ENCODE data around the gene C1orf52. TPM values are rescaled to one million over a fixed set of nuclear protein-coding genes. Genes with fewer than 3 reads are reported as not detected.

Gene C1orf52
- total and polyA plus RNA-seq, 9 of the 15 experiments (the other 6 are each of a cell fraction or from before 2014, with no cell fraction given) = 17.0 to 38.5 (median 33.0) TPM

- TF ChIP-seq HMGN3 (IDR thresholded peaks at IDR 0.05; ENCODE audit: borderline replicate concordance, extremely low read depth, insufficient read length, low read depth, low read length) = no peak
- TF ChIP-seq ZNF184 (CRISPR knock-in tag; IDR thresholded peaks at IDR 0.05) = no peak
- TF ChIP-seq BRD9 (IDR thresholded peaks at IDR 0.05; ENCODE audit: low read depth, partially characterized antibody) = peak; percentile 67
- no peak for TF ChIP-seq FOXK1 (CRISPR knock-in tag; IDR thresholded peaks at IDR 0.05; ENCODE audit: borderline replicate concordance)
- 0 out of 4 replicates have a peak, but pooled peaks of 1 of the 2 experiments have one; percentile 17 for TF ChIP-seq TEAD1 (CRISPR knock-in tag; IDR thresholded peaks at IDR 0.05)
- TF ChIP-seq RNF2 (IDR thresholded peaks at IDR 0.05) = no peak
- no peak for TF ChIP-seq CBX8 (IDR thresholded peaks at IDR 0.05; ENCODE audit: borderline replicate concordance, extremely low read depth, low read depth, low read length, poor library complexity, severe bottlenecking)
- no peak for TF ChIP-seq GABPB2 (CRISPR knock-in tag; conservative IDR thresholded peaks at IDR 0.05)
- no peak for TF ChIP-seq ZNF263 (CRISPR knock-in tag; IDR thresholded peaks at IDR 0.05; ENCODE audit: borderline replicate concordance)
- no peak for TF ChIP-seq MAX (CRISPR knock-in tag; IDR thresholded peaks at IDR 0.05)
- TF ChIP-seq VEZF1 (CRISPR knock-in tag; IDR thresholded peaks at IDR 0.05) = no peak
- TF ChIP-seq ZNF436 (CRISPR knock-in tag; IDR thresholded peaks at IDR 0.05) = no peak
- TF ChIP-seq DACH1 (IDR thresholded peaks at IDR 0.05; ENCODE audit: partially characterized antibody) = no peak
- TF ChIP-seq PTRF (tag; IDR thresholded peaks at IDR 0.05) = no peak
- no peak for TF ChIP-seq BDP1 (IDR thresholded peaks at IDR 0.05; ENCODE audit: insufficient read depth, insufficient read length)
- no peak for TF ChIP-seq NCOA1 (IDR thresholded peaks at IDR 0.05; ENCODE audit: low read depth)
- TF ChIP-seq HNRNPK (IDR thresholded peaks at IDR 0.05; ENCODE audit: low read depth, low read length, poor library complexity, severe bottlenecking) = no peak
- TF ChIP-seq BHLHE40 (IDR thresholded peaks at IDR 0.05; ENCODE audit: low read length) = no peak
- peak; percentile 30; the same call in 1 of the 2 replicates for TF ChIP-seq TCF3 (CRISPR knock-in tag; IDR thresholded peaks at IDR 0.05)
- peak; percentile 52; the same call in 1 of the 2 replicates for TF ChIP-seq POLR2H (tag; IDR thresholded peaks at IDR 0.05; ENCODE audit: low read depth)
- 0 out of 2 replicates have a peak, but pooled peaks have one; percentile 10 for TF ChIP-seq CREB3 (tag; conservative IDR thresholded peaks at IDR 0.05; ENCODE audit: low read depth)
- no peak for TF ChIP-seq E2F4 (CRISPR knock-in tag; IDR thresholded peaks at IDR 0.05; ENCODE audit: low read depth)
- no peak for TF ChIP-seq NFIX (CRISPR knock-in tag; IDR thresholded peaks at IDR 0.05; ENCODE audit: low read depth)
- no peak for TF ChIP-seq RBM25 (IDR thresholded peaks at IDR 0.05; ENCODE audit: low read depth, low read length, severe bottlenecking)
- peak in 1 of 2 experiments; percentile 14; a peak in 1 of 4 replicates for TF ChIP-seq TRIM24 (IDR thresholded peaks at IDR 0.05)
These were observed 15.0 kb downstream of the C1orf52 start (continued) for GRCh38 chr1:85244271-85245061.
